ENCODE measurements around the gene ZNF205. TPM values are rescaled to one million over a fixed set of nuclear protein-coding genes. Genes with fewer than 3 reads are reported as not detected.

The ZNF205 gene
- total RNA-seq (2021; ENCODE audit: unreplicated experiment), result 18.3 TPM
- 28.2 TPM for polyA plus RNA-seq (2012; ENCODE audit: insufficient read length)
- percentile 54 among the genes with signal in this experiment for Bru-seq, nascent RNA
- BruChase-seq, experiment 1, labeled RNA remaining after a 2-hour chase, result percentile 63 among the genes with signal in this experiment
- percentile 60 among the genes with signal in this experiment for BruChase-seq, experiment 2, labeled RNA remaining after a 6-hour chase
- long read RNA-seq, partial matches to known transcripts, result 17 of 25 reads
- long read RNA-seq, other reads (novel, unspliced or antisense), result 7 of 25 reads

DNA sequence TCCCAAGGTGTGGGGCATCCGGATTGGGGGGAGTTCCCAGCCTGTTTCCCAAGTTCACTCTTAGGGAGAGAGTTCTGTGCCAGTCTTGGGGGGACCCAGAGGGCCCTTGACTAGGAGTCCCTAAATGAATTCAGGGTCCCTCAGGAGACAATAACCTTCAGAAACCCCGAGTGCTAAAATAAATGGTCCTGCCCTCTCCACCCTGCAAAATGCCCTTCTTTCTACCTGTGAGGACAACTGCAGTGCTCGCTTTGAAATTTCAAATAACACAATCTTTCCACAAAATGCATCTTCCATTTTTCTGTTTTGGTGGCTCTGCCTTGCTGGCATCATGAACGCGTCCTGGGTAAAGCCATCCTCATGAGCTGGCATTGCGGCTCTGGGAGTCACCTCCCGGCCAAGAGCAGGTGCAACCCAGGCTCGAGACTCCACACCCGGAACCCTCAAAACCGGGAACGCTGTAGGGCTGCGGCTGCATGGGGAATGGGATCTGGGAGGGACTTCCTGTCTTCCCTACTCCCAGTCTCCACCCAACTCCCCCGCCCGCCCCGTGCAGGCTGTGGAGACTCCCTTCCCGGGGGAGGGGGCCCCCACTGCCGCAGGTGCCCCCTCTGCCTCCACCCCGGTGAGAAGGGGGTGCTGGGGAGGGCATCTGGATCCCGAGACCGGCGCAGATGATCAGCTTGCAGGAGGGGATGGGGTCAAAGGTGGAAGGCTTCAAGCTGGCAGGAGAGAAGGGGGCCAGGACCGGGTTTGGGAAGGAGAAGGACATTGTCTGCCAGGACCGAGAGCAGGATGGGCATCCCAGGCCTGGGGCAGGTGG is at the start of gene ZNF205:
TSS of gene ZNF205 (plus strand) at position 529 of the 823 bp plus-strand sequence. CDS start 845 bp downstream, outside the sequence.
- ChIA-PET CTCF (interaction anchor here (1.1 kb wide), 1 partner anchor 17 kb away, joined by 3 read pairs; no protein-coding TSS in a partner anchor), POLR2A (no interaction called here)
- peak; percentile 93 for ATAC-seq
- Histone ChIP-seq H3K36me3 (ENCODE audit: control insufficient read depth, insufficient read depth, low read length) (peaks cover 3% of the 10 kb centered on the region; the same call in 1 of the 2 replicates), H3K27me3 (ENCODE audit: control insufficient read depth, insufficient read depth, low read length) (no peaks in the 10 kb centered on the region), H3K4me1 (ENCODE audit: control insufficient read depth, insufficient read depth, low read length) (peaks cover 16% of the 10 kb centered on the region), H3K27ac (ENCODE audit: low read length) (peak within 1 kb of the TSS; percentile 88), H3K4me3 (ENCODE audit: low read depth in 2 of 2, low read length in 2 of 2) (peak within 1 kb of the TSS; percentile 89 to 94), H3K9me3 (ENCODE audit: control insufficient read depth, insufficient read depth, low read depth, low read length) (no peaks in the 10 kb centered on the region)
- BruUV-seq (replicated peaks), result no TSS peak
- intact Hi-C loops (cut with micrococcal nuclease; ENCODE audit: unreplicated experiment) (no loop called here), in situ Hi-C loops (cut with HindIII; ENCODE audit: low pct_unique_long_range_greater_than_20kb, low sequenced_read_pairs) (no loop called here)
- DNase-seq (ENCODE audit: low read depth, low spot score), result no peak
- TF ChIP-seq POLR2AphosphoS5 (IDR thresholded peaks at IDR 0.05; ENCODE audit: low read depth, low read length) (peak; percentile 73; the same call in 1 of the 2 replicates), SIN3A (IDR thresholded peaks at IDR 0.05; ENCODE audit: borderline replicate concordance, insufficient read depth, low read depth, low read length) (no peak), TCF7L2 (IDR thresholded peaks at IDR 0.05; ENCODE audit: low read depth, low read length) (no peak)
- TF ChIP-seq, protein P1, sequence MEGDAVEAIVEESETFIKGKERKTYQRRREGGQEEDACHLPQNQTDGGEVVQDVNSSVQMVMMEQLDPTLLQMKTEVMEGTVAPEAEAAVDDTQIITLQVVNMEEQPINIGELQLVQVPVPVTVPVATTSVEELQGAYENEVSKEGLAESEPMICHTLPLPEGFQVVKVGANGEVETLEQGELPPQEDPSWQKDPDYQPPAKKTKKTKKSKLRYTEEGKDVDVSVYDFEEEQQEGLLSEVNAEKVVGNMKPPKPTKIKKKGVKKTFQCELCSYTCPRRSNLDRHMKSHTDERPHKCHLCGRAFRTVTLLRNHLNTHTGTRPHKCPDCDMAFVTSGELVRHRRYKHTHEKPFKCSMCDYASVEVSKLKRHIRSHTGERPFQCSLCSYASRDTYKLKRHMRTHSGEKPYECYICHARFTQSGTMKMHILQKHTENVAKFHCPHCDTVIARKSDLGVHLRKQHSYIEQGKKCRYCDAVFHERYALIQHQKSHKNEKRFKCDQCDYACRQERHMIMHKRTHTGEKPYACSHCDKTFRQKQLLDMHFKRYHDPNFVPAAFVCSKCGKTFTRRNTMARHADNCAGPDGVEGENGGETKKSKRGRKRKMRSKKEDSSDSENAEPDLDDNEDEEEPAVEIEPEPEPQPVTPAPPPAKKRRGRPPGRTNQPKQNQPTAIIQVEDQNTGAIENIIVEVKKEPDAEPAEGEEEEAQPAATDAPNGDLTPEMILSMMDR (IDR thresholded peaks at IDR 0.05), result no peak
- TF ChIP-seq, protein P2, sequence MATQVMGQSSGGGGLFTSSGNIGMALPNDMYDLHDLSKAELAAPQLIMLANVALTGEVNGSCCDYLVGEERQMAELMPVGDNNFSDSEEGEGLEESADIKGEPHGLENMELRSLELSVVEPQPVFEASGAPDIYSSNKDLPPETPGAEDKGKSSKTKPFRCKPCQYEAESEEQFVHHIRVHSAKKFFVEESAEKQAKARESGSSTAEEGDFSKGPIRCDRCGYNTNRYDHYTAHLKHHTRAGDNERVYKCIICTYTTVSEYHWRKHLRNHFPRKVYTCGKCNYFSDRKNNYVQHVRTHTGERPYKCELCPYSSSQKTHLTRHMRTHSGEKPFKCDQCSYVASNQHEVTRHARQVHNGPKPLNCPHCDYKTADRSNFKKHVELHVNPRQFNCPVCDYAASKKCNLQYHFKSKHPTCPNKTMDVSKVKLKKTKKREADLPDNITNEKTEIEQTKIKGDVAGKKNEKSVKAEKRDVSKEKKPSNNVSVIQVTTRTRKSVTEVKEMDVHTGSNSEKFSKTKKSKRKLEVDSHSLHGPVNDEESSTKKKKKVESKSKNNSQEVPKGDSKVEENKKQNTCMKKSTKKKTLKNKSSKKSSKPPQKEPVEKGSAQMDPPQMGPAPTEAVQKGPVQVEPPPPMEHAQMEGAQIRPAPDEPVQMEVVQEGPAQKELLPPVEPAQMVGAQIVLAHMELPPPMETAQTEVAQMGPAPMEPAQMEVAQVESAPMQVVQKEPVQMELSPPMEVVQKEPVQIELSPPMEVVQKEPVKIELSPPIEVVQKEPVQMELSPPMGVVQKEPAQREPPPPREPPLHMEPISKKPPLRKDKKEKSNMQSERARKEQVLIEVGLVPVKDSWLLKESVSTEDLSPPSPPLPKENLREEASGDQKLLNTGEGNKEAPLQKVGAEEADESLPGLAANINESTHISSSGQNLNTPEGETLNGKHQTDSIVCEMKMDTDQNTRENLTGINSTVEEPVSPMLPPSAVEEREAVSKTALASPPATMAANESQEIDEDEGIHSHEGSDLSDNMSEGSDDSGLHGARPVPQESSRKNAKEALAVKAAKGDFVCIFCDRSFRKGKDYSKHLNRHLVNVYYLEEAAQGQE (IDR thresholded peaks at IDR 0.05; ENCODE audit: insufficient read depth in 1 of 2, low read depth in 2 of 2, low read length in 1 of 2), result 0 out of 4 replicates have a peak, but pooled peaks of 1 of the 2 experiments have one; percentile 48

DNA sequence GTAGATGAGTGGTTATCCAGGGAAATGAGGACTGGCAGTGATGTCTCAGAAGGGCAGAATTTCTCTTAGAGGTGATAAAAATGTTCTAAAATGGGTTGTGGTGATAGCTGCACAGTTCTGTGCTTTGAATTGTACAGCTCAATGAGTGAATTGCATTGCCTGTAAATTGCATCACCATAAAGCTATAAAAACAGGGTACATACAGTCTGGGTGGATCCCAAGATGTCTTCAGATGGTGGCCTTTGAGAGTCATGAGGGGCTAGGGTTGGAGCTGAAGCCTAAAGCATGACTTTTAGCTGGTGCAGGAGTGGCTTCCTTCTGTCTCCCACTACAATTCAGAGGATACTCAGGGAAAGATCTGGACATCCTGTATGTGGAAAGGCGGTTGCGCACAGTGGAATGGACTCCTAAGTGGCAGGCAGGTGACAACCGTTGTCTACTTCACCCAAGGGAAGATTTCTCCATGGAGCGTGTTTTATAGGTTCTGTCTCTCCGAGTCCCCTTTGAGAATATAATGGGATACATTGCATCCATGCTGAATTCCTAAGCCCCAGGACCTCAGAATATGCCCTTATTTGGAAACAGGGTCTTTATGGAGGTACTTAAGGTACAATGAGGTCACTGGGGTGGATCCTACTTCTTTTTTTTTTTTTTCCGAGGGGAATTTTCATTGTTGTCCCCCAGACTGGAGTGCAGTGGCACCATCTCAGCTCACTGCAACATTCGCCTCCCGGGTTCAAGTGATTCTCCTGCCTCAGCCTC is 48.6 kb upstream of the ZNF205 start:
- Histone ChIP-seq H3K4me1 (ENCODE audit: control insufficient read depth, insufficient read depth, low read length) (peaks cover 10% of the 10 kb centered on the region), H3K27ac (ENCODE audit: low read length) (no peak overlapping the region), H3K27me3 (ENCODE audit: control insufficient read depth, insufficient read depth, low read length) (no peaks in the 10 kb centered on the region), H3K36me3 (ENCODE audit: control insufficient read depth, insufficient read depth, low read length) (no peaks in the 10 kb centered on the region), H3K4me3 (ENCODE audit: low read depth in 2 of 2, low read length in 2 of 2) (no peak overlapping the region), H3K9me3 (ENCODE audit: control insufficient read depth, insufficient read depth, low read depth, low read length) (no peaks in the 10 kb centered on the region)
- intact Hi-C loops (cut with micrococcal nuclease; ENCODE audit: unreplicated experiment) (no loop called here), in situ Hi-C loops (cut with HindIII; ENCODE audit: low pct_unique_long_range_greater_than_20kb, low sequenced_read_pairs) (no loop called here)
- ChIA-PET POLR2A (no interaction called here), CTCF (no interaction called here)
- ATAC-seq (no peak), DNase-seq (ENCODE audit: low read depth, low spot score) (no peak)
- TF ChIP-seq TCF7L2 (IDR thresholded peaks at IDR 0.05; ENCODE audit: low read depth, low read length) (no peak), SIN3A (IDR thresholded peaks at IDR 0.05; ENCODE audit: borderline replicate concordance, insufficient read depth, low read depth, low read length) (no peak), POLR2AphosphoS5 (IDR thresholded peaks at IDR 0.05; ENCODE audit: low read depth, low read length) (no peak)
- TF ChIP-seq, protein P2 (IDR thresholded peaks at IDR 0.05; ENCODE audit: insufficient read depth in 1 of 2, low read depth in 2 of 2, low read length in 1 of 2), result no peak
- no TSS peak for BruUV-seq (replicated peaks)
